Stimulated activated CD4-positive, alpha-beta T cell treated with anti-CD3 and anti-CD28 coated beads, Interleukin-1b, Interleukin-23, amount 100 ng/mL, for 24 hours (primary cell): ENCODE data around the gene PPM1B.
A peak's percentile ranks its signal among the peaks of the same experiment; 100 is the strongest.
"Not testable (repeated sequence)": the region's sequence is repeated elsewhere in the genome, so short reads cannot be mapped to it uniquely, and the experiment has no call there.

Source experiments
- DNase-seq, 4 experiments: peaks; one replicate each; pipeline ENCODE4 v3.0.0-alpha.2; 2020; ENCODE audit warnings: low read depth in 4 of 4, low spot score in 1 of 4

Gene PPM1B

GRCh38 chr2:44155666-44156446, 12.8 kb upstream of the PPM1B start:
- DNase-seq, result no peak

GRCh38 chr2:44163777-44164176, 4.9 kb upstream of the PPM1B start:
- no peak for DNase-seq

GRCh38 chr2:44164617-44165016, 4.1 kb upstream of the PPM1B start:
- no peak for DNase-seq

GRCh38 chr2:44166096-44166495, 2.6 kb upstream of the PPM1B start:
- DNase-seq, result no peak

GRCh38 chr2:44167311-44167907, 1.3 kb upstream of the PPM1B start:
- DNase-seq, result no peak

GRCh38 chr2:44167908-44168680, 581 bp upstream of the PPM1B start:
- DNase-seq, result peak; percentile 88 to 95 (median 94)

GRCh38 chr2:44169155-44169898, 652 bp downstream of the PPM1B start:
- DNase-seq, result peak; percentile 9 to 21 (median 11)

GRCh38 chr2:44170311-44170717, 1.6 kb downstream of the PPM1B start:
- no peak for DNase-seq

- no peak for DNase-seq
These were observed 2.3 kb downstream of the PPM1B start for GRCh38 chr2:44171018-44171417.

GRCh38 chr2:44171442-44171841, 2.8 kb downstream of the PPM1B start:
- not testable (repeated sequence) for DNase-seq

GRCh38 chr2:44172576-44172975, 3.9 kb downstream of the PPM1B start:
- DNase-seq, result no peak

GRCh38 chr2:44178950-44179349, 10.3 kb downstream of the PPM1B start:
- DNase-seq, result no peak

- DNase-seq, result no peak
These were observed 13.0 kb downstream of the PPM1B start for GRCh38 chr2:44181648-44182047.

- DNase-seq, result no peak
These were observed 15.4 kb downstream of the PPM1B start for GRCh38 chr2:44184106-44184505.

GRCh38 chr2:44186810-44187209, 18.1 kb downstream of the PPM1B start:
- DNase-seq, result no peak

GRCh38 chr2:44187251-44187650, 18.6 kb downstream of the PPM1B start:
- DNase-seq, result no peak

- DNase-seq, result no peak
These were observed 20.0 kb downstream of the PPM1B start for GRCh38 chr2:44188696-44189095.

- DNase-seq, result no peak
These were observed 20.4 kb downstream of the PPM1B start for GRCh38 chr2:44189104-44189503.

- no peak for DNase-seq
These were observed 21.9 kb downstream of the PPM1B start for GRCh38 chr2:44190526-44190925.

GRCh38 chr2:44191739-44192138, 23.1 kb downstream of the PPM1B start:
- no peak for DNase-seq

- no peak for DNase-seq
These were observed 24.0 kb downstream of the PPM1B start for GRCh38 chr2:44192646-44193045.
